CD4-positive, alpha-beta T cell (primary cell): ENCODE results near the gene NDUFA8. TPM values are rescaled to one million over a fixed set of nuclear protein-coding genes. Genes with fewer than 3 reads are reported as not detected.

Source experiments
- ATAC-seq: fragments of 200-7000 bp; cut with Tn5 transposase; one replicate; pipeline ENCODE4 v1.10.0; 2022; ENCODE audit warnings: mild to moderate bottlenecking; ENCODE audit not compliant: poor library complexity
- CTCF ChIA-PET: fragments of 350-600 bp; sonication (Branson Sonifier 250); formaldehyde crosslinking; loops from one replicate; lab custom pipeline; 2021; ENCODE audit warnings: antibody characterized with exemption, inconsistent platforms; lab: Charles Lee
- POLR2A ChIA-PET: fragments of 350-600 bp; sonication (Branson Sonifier 250); formaldehyde crosslinking; loops from one replicate; lab custom pipeline; 2021; ENCODE audit warnings: antibody characterized with exemption, inconsistent platforms; lab: Charles Lee
- DNase-seq, 14 experiments: peaks; one replicate each; pipeline ENCODE4 v3.0.0-alpha.2; 2013 to 2020; ENCODE audit warnings: mixed read lengths in 2 of 14
- H3K27ac ChIP-seq, 2 donors: one replicate each; pipeline versions ENCODE4 v1.5.1 to v1.7.0; 2013; ENCODE audit warnings: low read length in 2 of 2, low read depth in 1 of 2, mild to moderate bottlenecking in 1 of 2
- H3K27me3 ChIP-seq, 2 experiments: 1 replicate in 1 of 2; 2 replicates in 1 of 2; pipeline versions ENCODE4 v1.6.1 to v1.7.0; 2013; ENCODE audit warnings: low read length in 2 of 2, control low read depth in 1 of 2, mild to moderate bottlenecking in 1 of 2, moderate library complexity in 1 of 2; ENCODE audit not compliant: insufficient read depth in 2 of 2, control insufficient read depth in 1 of 2
- H3K36me3 ChIP-seq: one replicate; pipeline ENCODE4 v1.6.1; 2013; ENCODE audit warnings: low read length, control low read depth; ENCODE audit not compliant: insufficient read depth
- H3K4me1 ChIP-seq: one replicate; pipeline ENCODE4 v1.6.1; 2013; ENCODE audit warnings: low read length, control low read depth; ENCODE audit not compliant: insufficient read depth
- H3K4me3 ChIP-seq: one replicate; pipeline ENCODE4 v1.5.1; 2013; ENCODE audit warnings: mild to moderate bottlenecking, low read length, moderate library complexity
- H3K9me3 ChIP-seq, 2 experiments: 1 replicate in 1 of 2; 2 replicates in 1 of 2; pipeline versions ENCODE4 v1.6.1 to v1.7.0; 2013; ENCODE audit warnings: low read length in 2 of 2, mild to moderate bottlenecking in 2 of 2, control low read depth in 1 of 2, moderate library complexity in 1 of 2; ENCODE audit not compliant: control insufficient read depth in 1 of 2, insufficient read depth in 1 of 2
- H3K27ac Mint-ChIP-seq: one replicate; pipeline ENCODE4 v1.8.0; 2020; ENCODE audit warnings: mixed read lengths
- H3K27me3 Mint-ChIP-seq: one replicate; pipeline ENCODE4 v1.8.0; 2021; ENCODE audit warnings: mixed read lengths
- H3K36me3 Mint-ChIP-seq: one replicate; pipeline ENCODE4 v1.8.0; 2021; ENCODE audit warnings: low read depth, mixed read lengths
- H3K4me1 Mint-ChIP-seq: one replicate; pipeline ENCODE4 v1.8.0; 2021; ENCODE audit warnings: low read depth, mixed read lengths
- H3K4me3 Mint-ChIP-seq: one replicate; pipeline ENCODE4 v1.8.0; 2020; ENCODE audit warnings: mild to moderate bottlenecking, mixed read lengths
- H3K9me3 Mint-ChIP-seq: one replicate; pipeline ENCODE4 v1.8.0; 2020; ENCODE audit warnings: mixed read lengths
- CTCF ChIP-seq: fragments of 200-600 bp; IDR thresholded peaks from one replicate; pipeline ENCODE4 v1.8.0; 2022; ENCODE audit warnings: antibody characterized with exemption, mild to moderate bottlenecking
- intact Hi-C, 2 experiments: fragments of 100-400 bp; cut with DNase I in 1 of 2; cut with micrococcal nuclease in 1 of 2; formaldehyde crosslinking; loops; one replicate each; pipeline versions ENCODE4 v1.15.1 to v1.9.0; 2023 to 2025; cut with DNase I, micrococcal nuclease
- total RNA-seq, 174 experiments: library from RNA in 2 of 174; stranded (reverse) in 2 of 174; gene quantifications; one replicate each; pipeline ENCODE4 v1.2.3 and lab custom pipeline; 2021 to 2026

The NDUFA8 gene
- total RNA-seq, 2 experiments from 2014 or later, result 4.5 to 5.0 TPM

GRCh38 chr9:122100756-122101155 is 58.8 kb downstream of the NDUFA8 start:
- H3K36me3 Mint-ChIP-seq, result no peaks in the 10 kb centered on the region
- no peak overlapping the region for H3K27ac ChIP-seq
- peaks cover 4% of the 10 kb centered on the region for H3K27me3 Mint-ChIP-seq
- no peaks in the 10 kb centered on the region for H3K36me3 ChIP-seq
- no peak overlapping the region for H3K4me3 Mint-ChIP-seq
- H3K9me3 Mint-ChIP-seq, result peaks cover 3% of the 10 kb centered on the region
- H3K4me1 ChIP-seq, result peaks cover 4% of the 10 kb centered on the region
- ATAC-seq (no peak), DNase-seq (no peak)
- ChIA-PET POLR2A (no interaction called here), CTCF (no interaction called here)
- H3K4me1 Mint-ChIP-seq, result peaks cover 5% of the 10 kb centered on the region
- intact Hi-C loops, result loop anchor here in 1 of 2 experiments (1.0 to 10.0 kb wide), 2 partner anchors 20 to 364 kb away; no protein-coding TSS in a partner anchor
- no peaks in the 10 kb centered on the region for H3K27me3 ChIP-seq
- TF ChIP-seq CTCF, result no peak
- H3K9me3 ChIP-seq, result peaks cover 4 to 9% of the 10 kb centered on the region in 2 experiments
- H3K4me3 ChIP-seq, result no peak overlapping the region
- no peak overlapping the region for H3K27ac Mint-ChIP-seq

GRCh38 chr9:122099271-122099869 is 60.2 kb downstream of the NDUFA8 start:
- intact Hi-C loops, result loop anchor here (1.0 to 10.0 kb wide), 9 partner anchors 24 to 1825 kb away; partner anchors contain the start of genes MORN5 (in 1 of the 2), NDUFA8 (in 1 of the 2), PDCL (in 1 of the 2) and RC3H2 (in 1 of the 2)
- Histone ChIP-seq H3K27me3 (no peaks in the 10 kb centered on the region), H3K4me1 (peaks cover 12% of the 10 kb centered on the region), H3K36me3 (no peaks in the 10 kb centered on the region), H3K4me3 (no peak overlapping the region), H3K27ac (no peak overlapping the region), H3K9me3 (peaks cover 4 to 5% of the 10 kb centered on the region in 2 experiments)
- H3K9me3 Mint-ChIP-seq, result peaks cover 3% of the 10 kb centered on the region
- POLR2A ChIA-PET, result interaction anchor here (0.8 to 1.2 kb wide), 2 partner anchors 26 to 251 kb away, joined by 4 to 5 read pairs; no protein-coding TSS in a partner anchor
- H3K4me1 Mint-ChIP-seq, result peaks cover 16% of the 10 kb centered on the region
- peak overlapping the region; percentile 68 for H3K4me3 Mint-ChIP-seq
- H3K27ac Mint-ChIP-seq, result no peak overlapping the region
- no peaks in the 10 kb centered on the region for H3K36me3 Mint-ChIP-seq
- DNase-seq, result peak; percentile 69 to 89 (median 76)
- ATAC-seq, result peak; percentile 82
- CTCF ChIA-PET, result interaction anchor here (0.6 to 2.7 kb wide), 22 partner anchors 11 to 749 kb away, joined by 3 to 31 read pairs (median 4); partner anchors contain the start of genes MORN5 and NDUFA8
- TF ChIP-seq CTCF, result peak; percentile 85
- H3K27me3 Mint-ChIP-seq, result peaks cover 4% of the 10 kb centered on the region

- Mint-ChIP-seq H3K4me1 (peaks cover 22% of the 10 kb centered on the region), H3K4me3 (no peak overlapping the region), H3K27ac (no peak overlapping the region), H3K36me3 (no peaks in the 10 kb centered on the region), H3K27me3 (peaks cover 4% of the 10 kb centered on the region), H3K9me3 (no peaks in the 10 kb centered on the region)
- no peaks in the 10 kb centered on the region for H3K9me3 ChIP-seq
- no peak overlapping the region for H3K4me3 ChIP-seq
- ATAC-seq, result no peak
- DNase-seq, result no peak
- H3K36me3 ChIP-seq, result no peaks in the 10 kb centered on the region
- no peak overlapping the region for H3K27ac ChIP-seq
- POLR2A ChIA-PET, result no interaction called here
- intact Hi-C loops, result loop anchor here (2.0 to 10.0 kb wide), 7 partner anchors 60 to 1827 kb away; partner anchors contain the start of genes MORN5 (in 1 of the 2), NDUFA8 (in 1 of the 2), PDCL (in 1 of the 2) and RC3H2 (in 1 of the 2)
- H3K4me1 ChIP-seq, result peaks cover 20% of the 10 kb centered on the region
- no peaks in the 10 kb centered on the region for H3K27me3 ChIP-seq
- no peak for TF ChIP-seq CTCF
- CTCF ChIA-PET, result interaction anchor here (1.5 to 2.7 kb wide), 6 partner anchors 9 to 253 kb away, joined by 3 to 31 read pairs (median 18); no protein-coding TSS in a partner anchor
Measured at GRCh38 chr9:122097679-122098315, 61.8 kb downstream of the NDUFA8 start.
